Fibroblast of villous mesenchyme (primary cell): ENCODE results near the gene BAIAP2L1. TPM values are rescaled to one million over a fixed set of nuclear protein-coding genes. Genes with fewer than 3 reads are reported as not detected.

ENCODE experiments used
- DNase-seq: peaks from one replicate; pipeline ENCODE4 v3.0.0-alpha.2; 2010; ENCODE audit warnings: low read depth
- H3K4me3 ChIP-seq: 2 replicates; pipeline ENCODE4 v1.5.1; 2011; ENCODE audit warnings: low read depth, mild to moderate bottlenecking, low read length
- total RNA-seq: library from RNA; depleted of rRNA; stranded (reverse); fragments of >200 nt; gene quantifications from 2 replicates; pipeline ENCODE4 v1.2.3, GENCODE V29; 2012
- TF ChIP-seq, protein P1 (sequence below): IDR thresholded peaks from 2 replicates; pipeline ENCODE4 v1.5.1; 2012; ENCODE audit warnings: low read depth, mild to moderate bottlenecking, low read length; ENCODE audit not compliant: insufficient read depth

Gene BAIAP2L1
- total RNA-seq, 1 donor: 9.1 TPM

DNA sequence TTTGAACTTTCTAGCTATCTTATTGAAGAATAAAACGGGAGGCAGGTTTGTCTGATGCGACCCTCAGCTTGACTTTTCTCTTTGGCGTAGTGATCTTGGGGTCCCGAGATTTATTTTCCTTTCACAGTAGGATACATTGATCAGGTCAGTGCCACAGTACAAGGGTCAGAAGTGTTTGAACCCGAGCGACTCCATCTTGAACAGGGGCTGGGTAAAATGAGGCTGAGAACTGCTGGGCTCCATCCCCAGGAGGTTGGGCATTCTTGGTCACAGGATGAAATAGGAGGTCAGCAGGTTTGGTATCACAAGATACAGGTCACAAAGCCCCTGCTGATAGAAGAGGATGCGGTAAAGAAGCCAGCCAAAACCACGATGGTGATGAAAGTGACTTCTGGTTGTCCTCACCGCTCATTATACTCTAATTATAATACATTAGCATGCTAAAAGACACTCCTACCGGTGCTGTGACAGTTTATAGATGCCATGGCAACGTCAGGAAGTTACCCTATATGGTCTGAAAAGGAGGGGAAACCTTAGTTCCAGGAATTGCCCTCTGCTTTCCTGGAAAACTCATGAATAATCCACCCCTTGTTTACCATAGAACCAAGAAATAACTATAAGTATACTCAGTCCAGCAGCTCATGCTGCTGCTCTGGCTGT lies 145.8 kb downstream of the BAIAP2L1 start:
- H3K4me3 ChIP-seq: no peak overlapping the region
- TF ChIP-seq, protein P1, sequence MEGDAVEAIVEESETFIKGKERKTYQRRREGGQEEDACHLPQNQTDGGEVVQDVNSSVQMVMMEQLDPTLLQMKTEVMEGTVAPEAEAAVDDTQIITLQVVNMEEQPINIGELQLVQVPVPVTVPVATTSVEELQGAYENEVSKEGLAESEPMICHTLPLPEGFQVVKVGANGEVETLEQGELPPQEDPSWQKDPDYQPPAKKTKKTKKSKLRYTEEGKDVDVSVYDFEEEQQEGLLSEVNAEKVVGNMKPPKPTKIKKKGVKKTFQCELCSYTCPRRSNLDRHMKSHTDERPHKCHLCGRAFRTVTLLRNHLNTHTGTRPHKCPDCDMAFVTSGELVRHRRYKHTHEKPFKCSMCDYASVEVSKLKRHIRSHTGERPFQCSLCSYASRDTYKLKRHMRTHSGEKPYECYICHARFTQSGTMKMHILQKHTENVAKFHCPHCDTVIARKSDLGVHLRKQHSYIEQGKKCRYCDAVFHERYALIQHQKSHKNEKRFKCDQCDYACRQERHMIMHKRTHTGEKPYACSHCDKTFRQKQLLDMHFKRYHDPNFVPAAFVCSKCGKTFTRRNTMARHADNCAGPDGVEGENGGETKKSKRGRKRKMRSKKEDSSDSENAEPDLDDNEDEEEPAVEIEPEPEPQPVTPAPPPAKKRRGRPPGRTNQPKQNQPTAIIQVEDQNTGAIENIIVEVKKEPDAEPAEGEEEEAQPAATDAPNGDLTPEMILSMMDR: no peak
- no peak for DNase-seq

DNA sequence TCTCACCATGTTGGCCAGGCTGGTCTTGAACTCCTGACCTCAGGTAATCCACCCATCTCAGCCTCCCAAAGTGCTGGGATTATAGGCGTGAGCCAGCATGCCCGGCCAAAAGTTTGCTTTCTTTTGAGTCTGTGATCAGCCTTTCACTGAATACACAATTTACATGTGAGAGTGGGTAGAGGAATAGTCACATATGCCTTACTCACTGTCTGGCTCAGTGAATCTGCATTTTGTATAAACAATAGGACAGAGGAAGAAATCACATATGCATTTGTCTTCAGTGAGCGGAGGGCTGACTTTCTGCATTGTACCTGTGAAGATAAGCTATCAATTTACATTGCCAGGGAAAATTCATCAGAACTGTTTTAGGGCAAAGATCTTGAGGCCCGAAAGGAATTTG lies 146.4 kb downstream of the BAIAP2L1 start:
- TF ChIP-seq, protein P1: no peak
- no peak overlapping the region for H3K4me3 ChIP-seq
- DNase-seq: no peak

DNA sequence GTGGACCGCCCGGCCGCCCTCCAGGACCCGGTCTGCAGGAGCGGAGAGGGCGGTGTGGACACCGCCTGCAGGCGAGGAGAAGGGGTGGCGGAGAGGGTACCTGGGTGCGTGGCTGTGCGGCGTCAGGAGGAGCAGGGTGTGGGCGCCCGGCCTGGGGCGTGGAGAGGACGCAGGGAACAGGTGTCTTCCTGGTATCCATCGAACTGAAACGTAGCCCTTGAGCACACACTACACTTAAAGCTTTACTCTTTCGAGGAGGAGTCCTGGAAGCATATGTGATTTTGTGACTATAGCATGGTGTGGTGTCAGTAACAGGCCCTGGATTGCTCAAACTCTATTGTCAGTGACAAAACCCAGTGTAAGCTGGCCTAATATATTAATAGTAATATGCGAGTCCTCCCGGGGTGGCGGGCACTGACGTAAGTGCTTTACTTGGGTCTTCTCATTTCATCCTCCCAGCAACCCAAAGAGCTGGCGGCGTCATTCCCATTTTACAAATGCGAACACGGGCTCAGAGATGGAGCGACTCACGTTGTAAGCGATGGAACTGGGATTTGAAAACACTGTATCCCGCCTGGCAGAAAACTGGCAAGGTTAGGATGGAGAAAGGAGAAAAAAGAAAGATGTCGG lies 148.3 kb downstream of the BAIAP2L1 start:
- H3K4me3 ChIP-seq: peak overlapping the region; percentile 89
- TF ChIP-seq, protein P1: no peak
- DNase-seq: peak; percentile 26

DNA sequence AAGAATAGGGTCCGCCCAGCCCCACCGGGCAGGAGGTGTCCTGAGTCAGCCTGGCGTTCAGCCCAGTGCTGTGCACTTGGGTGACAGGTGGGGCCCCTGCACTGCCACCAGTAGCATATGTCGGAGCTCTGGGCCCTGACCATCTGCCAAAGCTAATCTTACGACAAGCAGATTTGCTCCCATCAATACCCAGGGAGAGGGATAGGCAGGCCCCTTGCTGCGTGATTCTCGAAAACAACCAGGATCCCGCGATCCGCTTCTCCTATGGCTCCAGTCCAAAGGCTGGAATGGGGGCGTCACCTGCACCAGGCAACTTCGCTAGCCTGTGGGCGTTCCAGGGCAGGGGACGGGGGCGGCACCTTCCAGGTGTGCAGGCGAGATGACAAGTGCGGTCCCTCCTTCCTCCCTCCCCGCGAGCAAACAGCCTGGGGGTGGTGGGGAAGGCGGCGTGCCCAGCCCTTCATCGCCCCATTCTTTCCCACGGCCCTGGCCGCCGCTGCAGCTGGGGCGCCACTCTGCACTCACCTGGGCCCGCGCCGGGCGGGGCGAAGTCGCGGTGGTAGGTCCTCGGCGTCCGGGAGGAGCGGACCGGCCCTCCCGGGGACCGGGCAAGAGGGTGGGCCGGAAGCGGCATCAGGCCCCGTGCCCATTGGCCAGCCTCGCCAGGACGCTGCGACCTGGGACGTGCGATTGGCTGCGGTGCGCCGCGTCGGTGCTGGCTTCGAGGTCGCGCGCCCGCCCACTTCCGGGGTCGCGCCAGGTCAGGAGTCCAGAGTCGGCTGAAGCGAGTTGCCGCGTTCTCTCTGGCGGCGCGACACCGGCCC lies 149.1 kb downstream of the BAIAP2L1 start, which contains the start of gene TECPR1:
TSS of gene TECPR1 (minus strand) at position 632 of the 824 bp plus-strand sequence. CDS start 6,086 bp downstream, outside the sequence.
- TF ChIP-seq, protein P1: no peak
- peak; percentile 93 for DNase-seq
- peak within 1 kb of the TSS; percentile 89 for H3K4me3 ChIP-seq

DNA sequence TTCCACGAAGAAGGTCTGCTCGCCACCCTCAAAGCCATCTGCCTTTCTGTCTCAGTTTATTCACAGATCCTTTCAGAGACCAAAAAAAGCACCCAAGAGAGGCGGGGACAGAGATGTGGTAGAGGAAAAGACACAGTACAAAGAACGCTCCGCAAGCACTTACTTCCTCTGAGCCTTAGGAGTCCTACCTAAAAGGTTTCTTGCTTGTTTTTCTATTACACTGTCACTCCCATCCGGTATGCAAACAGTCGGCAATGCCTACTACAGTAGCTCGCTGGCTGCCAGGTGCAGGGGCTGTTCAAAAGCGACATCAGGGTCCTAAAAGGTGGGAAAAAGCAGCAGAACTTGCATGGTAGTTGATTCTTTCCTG lies 149.7 kb downstream of the BAIAP2L1 start:
- peak overlapping the region; percentile 89 for H3K4me3 ChIP-seq
- no peak for DNase-seq
- TF ChIP-seq, protein P1: no peak

DNA sequence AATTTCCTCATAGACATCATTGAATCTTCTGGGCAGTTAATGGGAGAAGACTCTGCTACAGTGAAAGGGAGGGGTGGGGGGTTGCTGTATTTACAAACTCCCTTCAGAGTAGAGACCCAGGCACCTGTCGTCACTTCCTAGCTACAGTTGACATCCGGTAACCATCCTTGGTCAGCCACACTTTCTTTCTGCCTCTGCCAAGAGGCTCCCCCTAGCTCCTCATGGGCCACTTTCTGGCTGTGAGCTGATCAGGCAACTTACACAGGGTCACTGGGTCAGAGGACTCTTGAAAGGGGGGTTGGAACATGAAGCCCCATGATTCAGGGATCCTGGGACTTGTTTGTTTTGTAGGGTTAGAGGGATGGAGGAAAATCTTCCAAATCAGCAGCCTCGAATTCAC lies 150.1 kb downstream of the BAIAP2L1 start:
- no peak overlapping the region for H3K4me3 ChIP-seq
- DNase-seq: no peak
- TF ChIP-seq, protein P1: no peak
